AG09319 (cell line): ENCODE data around the gene KCNRG.

Experiments used
- DNase-seq: peaks from one replicate; pipeline ENCODE4 v3.0.0-alpha.2; 2010; ENCODE audit warnings: low read depth; ENCODE audit errors: extremely low read depth
- CTCF ChIP-seq: IDR thresholded peaks from 2 replicates; pipeline ENCODE4 v1.5.1; 2011; ENCODE audit warnings: low read depth, mild to moderate bottlenecking, inconsistent platforms, low read length, moderate library complexity

The KCNRG gene

GRCh38 chr13:50015258-50015657 is at the start of gene KCNRG:
KCNRG (plus strand) TSS chr13:50015444; CDS start chr13:50015494, 50 bp downstream.
- no peak for TF ChIP-seq CTCF
- DNase-seq: no peak

GRCh38 chr13:49967456-49967855 is 47.8 kb upstream of the KCNRG start:
- no peak for TF ChIP-seq CTCF
- no peak for DNase-seq

GRCh38 chr13:49972709-49973108 is 42.5 kb upstream of the KCNRG start:
- no peak for DNase-seq
- TF ChIP-seq CTCF: no peak

GRCh38 chr13:49975826-49976225 is 39.4 kb upstream of the KCNRG start:
- TF ChIP-seq CTCF: no peak
- DNase-seq: no peak

GRCh38 chr13:49976314-49977258 is 38.7 kb upstream of the KCNRG start:
- peak; percentile 37 for DNase-seq
- TF ChIP-seq CTCF: peak; percentile 92

GRCh38 chr13:49977992-49978391 is 37.3 kb upstream of the KCNRG start:
- TF ChIP-seq CTCF: no peak

GRCh38 chr13:49980266-49980665 is 35.0 kb upstream of the KCNRG start:
- DNase-seq: no peak
- TF ChIP-seq CTCF: no peak

More at GRCh38 chr13:49977992-49978391, 37.3 kb upstream of the KCNRG start:
- no peak for DNase-seq
